IPS DF 4.7 (cell line): ENCODE data around the gene SALL4.
A peak's percentile ranks its signal among the peaks of the same experiment; 100 is the strongest.
"Not testable (repeated sequence)": the region's sequence is repeated elsewhere in the genome, so short reads cannot be mapped to it uniquely, and the experiment has no call there.

Source experiments
- DNase-seq: peaks from one replicate; pipeline ENCODE4 v3.0.0-alpha.2; 2013; ENCODE audit warnings: low spot score; ENCODE audit errors: extremely low read depth

SALL4 gene

DNA sequence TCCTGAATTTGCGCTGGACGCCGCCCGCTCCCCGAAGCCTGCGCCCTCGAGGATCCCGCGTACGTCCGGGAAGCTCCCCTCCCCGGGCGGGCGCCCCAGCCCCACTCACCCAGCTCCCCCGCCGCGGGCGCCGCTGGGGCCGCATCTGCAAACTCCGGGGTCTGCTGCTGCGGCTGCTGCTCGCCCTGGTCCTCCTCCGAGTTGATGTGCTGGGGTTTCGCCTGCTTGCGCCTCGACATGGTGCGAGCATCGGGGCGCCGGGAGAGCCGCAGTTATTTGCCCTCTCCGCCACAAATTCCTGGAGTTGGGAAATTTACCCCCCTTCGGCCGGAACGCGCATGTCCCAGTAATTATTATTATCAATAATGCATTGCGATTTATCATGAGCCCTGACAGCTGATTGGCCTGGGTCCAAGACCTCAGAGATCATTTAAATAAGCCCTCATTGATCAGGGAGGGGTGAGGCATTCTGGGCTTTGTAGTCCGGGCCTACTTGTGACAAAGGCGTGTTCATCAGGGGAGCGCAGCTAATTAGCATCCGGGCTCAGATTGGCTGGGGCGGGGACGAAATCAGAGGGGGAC is at the start of gene SALL4:
Gene SALL4, minus strand, starts transcription at position 352 of the 582 bp plus-strand sequence. Its CDS starts 113 bp downstream, at position 239.
- peak; percentile 99 for DNase-seq

- no peak for DNase-seq
Measured at GRCh38 chr20:51848346-51848745, 46.0 kb upstream of the SALL4 start.

DNA sequence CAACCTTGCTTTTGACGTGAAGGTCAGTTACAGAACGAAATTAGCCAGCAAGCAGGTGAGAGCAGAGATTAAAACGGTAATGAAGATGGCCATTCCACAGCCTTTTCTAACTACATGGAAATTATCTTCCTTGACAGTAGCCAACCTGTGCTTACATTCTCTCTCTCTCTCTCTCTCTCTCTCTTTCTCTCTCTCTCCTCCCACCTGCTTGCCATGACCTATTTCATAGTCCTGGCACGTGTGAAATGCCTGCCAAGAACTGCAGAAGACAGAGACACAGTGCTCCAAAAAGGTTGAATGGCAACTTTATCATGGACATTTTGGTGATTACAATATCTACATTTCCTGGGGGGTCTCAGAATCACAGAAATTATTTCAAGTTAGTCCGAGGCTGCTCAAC is 38.5 kb upstream of the SALL4 start:
- DNase-seq, result no peak

- no peak for DNase-seq
Measured at GRCh38 chr20:51837876-51838420, 35.6 kb upstream of the SALL4 start.

DNA sequence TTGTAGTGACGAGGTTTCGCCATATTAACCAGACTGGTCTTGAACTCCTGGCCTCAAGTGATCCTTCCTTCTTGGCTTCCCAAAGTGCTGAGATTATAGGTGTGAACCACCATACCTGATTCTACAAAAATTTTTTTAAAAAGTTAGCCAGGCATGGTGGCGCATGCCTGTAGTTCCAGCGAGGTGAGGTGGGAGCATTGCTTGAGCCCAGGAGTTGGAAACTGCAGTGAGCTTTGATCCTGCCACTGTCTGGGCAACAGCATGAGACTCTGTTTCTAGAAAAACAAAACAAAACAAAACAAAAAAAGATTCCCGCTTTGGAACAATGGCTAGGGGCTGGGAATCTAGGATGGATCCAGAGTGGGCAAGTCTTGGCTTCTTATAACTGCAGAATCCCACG is 35.1 kb upstream of the SALL4 start:
- DNase-seq, result no peak

- DNase-seq, result no peak
Measured at GRCh38 chr20:51833326-51833725, 31.0 kb upstream of the SALL4 start.

- DNase-seq, result no peak
Measured at GRCh38 chr20:51832276-51832675, 30.0 kb upstream of the SALL4 start.

GRCh38 chr20:51831866-51832265 is 29.5 kb upstream of the SALL4 start:
- DNase-seq, result no peak

DNA sequence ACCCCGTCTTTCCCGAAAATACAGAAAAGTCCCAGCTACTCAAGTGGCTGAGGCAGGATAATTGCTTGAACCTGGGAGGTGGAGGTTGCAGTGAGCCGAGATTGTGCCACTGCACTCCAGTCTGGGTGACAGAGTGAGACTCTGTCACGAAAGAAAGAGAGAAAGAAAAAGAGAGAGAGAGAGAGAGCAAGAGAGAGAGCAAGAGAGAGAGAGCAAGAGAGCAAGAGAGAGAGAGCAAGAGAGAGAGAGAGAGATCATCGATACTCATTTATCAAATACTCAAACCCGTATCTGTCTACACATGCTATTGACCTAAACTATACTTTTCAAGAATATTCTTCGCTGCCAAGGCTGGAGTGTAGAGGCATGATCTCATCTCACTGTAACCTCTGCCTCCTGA is 28.2 kb upstream of the SALL4 start:
- no peak for DNase-seq

- no peak for DNase-seq
Measured at GRCh38 chr20:51828762-51829161, 26.4 kb upstream of the SALL4 start.

- DNase-seq, result no peak
Measured at GRCh38 chr20:51826372-51826771, 24.1 kb upstream of the SALL4 start.

GRCh38 chr20:51818479-51819008 is 16.2 kb upstream of the SALL4 start:
- no peak for DNase-seq

DNA sequence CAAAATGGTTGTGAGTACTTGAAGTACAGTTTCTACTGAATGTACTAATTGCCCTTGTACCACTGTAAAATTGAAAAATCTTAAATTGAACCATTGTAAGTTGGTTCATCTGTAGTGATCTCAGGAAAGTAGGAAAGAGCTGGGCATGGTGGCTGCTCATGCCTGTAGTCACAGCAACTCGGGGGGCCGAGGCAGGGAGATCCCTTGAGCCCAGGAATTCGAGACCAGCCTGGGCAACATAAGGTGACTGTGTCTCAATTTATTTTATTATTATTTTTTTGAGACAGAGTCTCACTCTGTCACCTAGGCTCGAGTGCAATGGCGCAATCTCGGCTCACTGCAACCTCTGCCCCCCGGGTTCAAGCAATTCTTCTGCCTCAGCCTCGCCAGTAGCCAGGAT is 14.5 kb upstream of the SALL4 start:
- not testable (repeated sequence) for DNase-seq

DNA sequence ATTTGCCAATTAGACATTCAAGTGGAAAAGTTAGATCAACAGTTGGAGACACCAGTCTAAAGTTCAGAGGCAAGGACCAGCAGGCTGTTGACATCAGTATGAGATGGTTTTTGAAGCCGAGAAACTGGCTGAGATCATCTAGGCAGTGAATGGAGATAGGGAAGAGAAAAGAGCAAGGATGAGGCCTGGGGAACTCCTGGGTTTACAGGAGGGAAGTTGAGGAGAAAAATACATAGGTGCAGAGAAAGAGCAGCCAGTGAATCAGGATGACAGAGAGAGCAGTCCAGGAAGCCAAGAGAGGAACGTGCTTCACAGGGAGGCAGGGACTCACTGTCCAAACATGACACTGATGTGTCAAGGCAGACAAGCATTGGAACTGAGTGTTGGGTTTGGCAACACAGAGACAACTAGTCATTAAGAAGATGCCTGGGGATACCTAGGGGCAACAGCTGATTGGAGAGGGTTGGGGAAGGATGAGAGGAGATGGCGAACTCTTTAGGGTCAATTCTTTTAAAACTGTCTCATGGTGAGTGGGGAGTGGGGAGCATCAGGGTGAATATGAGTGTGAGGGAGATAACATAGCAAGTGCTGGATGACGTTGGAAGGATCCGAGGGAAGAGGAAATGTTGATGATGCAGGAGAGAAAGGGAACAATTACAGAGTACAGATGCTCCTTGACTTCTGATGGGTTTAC is 13.2 kb upstream of the SALL4 start:
- no peak for DNase-seq

DNA sequence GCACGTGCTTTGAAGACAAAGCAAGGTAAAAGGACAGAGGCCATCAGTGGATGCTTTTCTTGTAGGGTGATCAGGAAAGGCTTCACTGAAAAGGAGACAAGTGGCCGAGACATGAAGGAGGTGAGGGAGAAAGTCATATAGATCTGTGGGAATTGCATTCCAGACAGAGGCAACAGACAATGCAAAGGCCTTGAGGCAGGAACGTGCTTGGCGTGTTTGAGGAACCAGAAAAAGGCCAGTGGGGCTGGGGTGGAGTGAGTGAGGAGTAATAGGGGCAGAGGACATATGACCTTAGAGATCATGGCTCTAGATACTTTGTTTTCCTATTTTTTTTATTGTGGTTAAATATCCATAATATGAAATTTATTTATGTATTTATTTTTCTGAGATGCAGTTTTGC is 10.5 kb upstream of the SALL4 start:
- DNase-seq, result no peak

DNA sequence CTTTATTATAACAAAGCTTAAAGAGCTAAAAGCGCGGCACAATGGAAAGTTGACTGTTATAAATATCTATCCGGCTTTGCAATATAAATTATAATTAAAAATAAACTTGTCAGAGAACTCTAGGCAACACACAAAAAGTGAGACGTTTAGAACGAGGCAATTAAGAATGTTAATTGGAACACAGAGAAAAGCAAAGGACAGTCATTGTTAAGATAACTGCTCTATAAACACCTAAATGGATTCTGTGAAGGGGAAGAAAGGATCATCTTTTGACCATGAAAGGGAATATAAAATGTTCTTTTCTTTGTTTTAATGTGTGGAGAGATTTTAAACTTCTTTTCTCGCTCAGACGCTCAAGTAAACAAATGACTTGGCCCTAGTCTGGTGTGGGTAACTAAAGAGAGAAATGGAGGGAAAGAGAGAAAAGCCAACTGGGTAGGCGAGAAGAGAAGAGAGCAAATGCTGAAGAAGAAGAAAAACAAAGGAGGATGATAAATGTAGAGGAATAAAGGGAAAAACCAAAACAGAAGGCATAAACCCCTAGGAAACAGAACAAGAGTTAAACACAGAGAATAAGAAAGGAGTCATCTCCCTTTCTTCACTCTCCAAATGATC is 9.3 kb upstream of the SALL4 start:
- no peak for DNase-seq

DNA sequence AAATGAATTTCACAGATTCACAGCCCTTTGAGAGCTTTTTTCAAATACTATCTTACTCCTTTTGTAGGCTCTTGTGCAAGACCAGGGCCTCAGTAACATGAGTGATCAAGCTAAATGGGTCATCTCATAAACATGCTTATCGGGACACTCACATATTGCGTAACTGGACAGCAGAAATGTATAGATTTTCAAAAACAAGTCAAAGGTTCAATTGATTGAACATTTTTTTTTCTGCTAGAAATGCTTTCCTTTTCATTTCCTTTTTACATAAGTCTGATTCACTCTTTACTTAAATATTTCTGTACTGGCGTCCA is 8.7 kb upstream of the SALL4 start:
- DNase-seq, result no peak

DNA sequence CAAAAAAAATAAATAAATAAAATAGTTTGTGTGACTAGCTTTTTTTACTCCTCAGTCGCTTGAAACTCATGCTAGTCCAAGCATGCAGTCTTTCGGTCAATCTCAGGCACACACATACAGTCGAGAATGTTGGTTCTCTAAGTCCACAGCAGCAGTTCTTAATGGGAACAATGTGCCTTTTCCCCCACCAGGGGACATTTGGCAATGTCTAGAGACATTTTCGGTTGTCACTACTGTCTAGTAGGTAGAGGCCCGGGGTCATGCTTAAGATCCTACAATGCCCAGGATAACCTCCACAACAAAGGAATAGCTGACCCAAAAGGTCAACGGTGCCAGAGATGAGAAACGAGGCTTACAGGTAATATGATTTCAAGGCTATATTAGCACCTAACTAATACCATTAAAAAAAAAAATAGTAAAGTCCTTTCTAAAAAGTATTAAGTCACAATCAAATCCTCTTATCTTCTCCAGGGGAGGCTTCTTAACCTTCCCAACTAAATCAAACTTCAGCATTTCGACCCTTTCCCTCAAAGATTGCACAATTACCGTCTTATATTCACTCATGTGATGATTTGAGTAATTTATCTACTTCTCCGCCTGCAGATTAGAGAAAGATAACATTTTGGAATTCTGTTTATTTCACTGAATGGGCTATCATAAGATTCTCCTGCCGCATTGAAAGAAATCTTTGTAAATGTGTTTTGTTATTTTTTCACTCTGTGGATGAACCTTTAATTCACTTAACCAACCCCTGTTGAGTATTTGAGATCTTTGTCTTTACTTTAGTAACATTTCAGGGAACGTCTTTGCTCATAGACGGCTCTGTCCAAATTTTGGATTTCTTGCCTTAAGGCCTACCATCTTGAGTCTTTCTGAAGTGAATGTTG is 8.1 kb upstream of the SALL4 start:
- DNase-seq, result no peak

DNA sequence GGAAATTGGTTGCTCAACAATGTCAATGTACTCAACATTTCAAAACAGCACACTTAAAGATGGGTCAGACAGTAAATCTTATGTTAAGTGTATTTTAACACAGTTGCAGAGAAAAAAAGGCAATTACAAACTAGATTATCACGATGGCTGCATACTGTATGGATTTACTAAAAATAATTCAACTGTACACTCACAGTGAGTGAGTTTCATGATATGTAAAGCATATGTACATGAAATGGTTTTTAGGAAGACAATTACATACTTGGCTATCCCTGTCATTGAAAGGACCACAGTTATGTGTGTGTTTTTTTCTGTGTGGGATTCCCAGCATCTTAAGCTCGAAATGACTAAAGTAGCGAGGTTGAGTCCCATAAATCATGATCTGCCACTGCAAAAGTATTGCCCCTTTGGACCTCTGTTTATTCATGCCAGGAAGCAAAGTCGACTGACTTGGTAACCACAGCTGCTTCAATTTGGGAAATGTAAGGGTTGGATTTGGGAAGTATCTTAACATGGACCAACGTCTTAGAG is 5.5 kb upstream of the SALL4 start:
- DNase-seq, result no peak

DNA sequence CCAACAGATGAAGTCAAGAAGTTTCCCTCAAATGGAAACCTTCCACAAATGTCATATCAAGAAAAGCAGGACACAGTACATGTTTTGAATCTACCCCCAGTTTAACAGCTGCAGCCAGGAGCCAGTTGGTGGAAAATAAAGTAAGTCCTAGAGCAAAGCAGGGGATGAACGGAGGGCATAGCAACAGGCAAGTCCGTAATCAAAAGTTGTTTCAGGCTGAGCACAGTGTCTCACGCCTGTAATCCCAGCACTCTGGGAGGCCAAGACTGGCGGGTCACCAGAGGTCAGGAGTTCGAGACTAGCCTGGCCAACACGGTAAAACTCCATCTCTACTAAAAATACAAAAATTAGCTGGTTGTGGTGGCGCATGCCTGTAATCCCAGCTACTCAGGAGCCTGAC is 2.4 kb upstream of the SALL4 start:
- no peak for DNase-seq

DNA sequence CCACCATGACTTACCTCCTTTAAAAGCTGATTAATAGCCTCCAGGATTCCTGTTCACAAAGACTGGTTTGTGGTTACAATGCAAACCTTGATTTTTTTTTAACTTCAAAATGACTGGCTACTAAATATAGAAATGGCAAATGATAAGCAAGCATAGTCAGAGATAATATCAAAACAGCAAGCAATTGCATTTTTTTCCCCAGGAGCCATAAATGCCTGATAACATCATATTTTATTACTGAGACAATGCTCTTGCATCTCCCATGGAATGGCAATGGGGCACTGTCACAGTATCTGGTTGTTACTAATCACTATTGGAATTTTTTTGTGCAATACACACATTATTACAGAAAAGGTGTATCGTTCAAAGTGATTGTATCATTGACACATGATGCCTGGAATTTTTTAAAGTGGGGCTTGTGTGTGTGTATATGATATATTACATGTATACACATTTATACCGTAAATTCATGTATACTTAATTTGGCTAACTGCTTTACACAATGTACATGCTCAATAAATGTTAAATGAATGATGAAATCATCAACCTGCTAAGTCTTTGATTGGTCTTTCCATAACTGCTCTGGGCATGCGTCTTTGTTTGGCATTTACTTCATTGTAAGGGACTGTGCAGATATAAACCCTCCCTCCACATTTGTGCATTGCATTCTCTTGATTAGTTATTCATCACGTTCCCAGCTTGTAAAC is 980 bp upstream of the SALL4 start:
- no peak for DNase-seq
